ENCODE measurements around the gene BCL2L12. TPM values are rescaled to one million over a fixed set of nuclear protein-coding genes. Genes with fewer than 3 reads are reported as not detected.
A peak's percentile ranks its signal among the peaks of the same experiment; 100 is the strongest.

BCL2L12 gene
- total and polyA plus RNA-seq, 2 of the 13 experiments (the other 11 are each of a cell fraction or from before 2014, with no cell fraction given) = 26.8 to 40.8 TPM

DNA sequence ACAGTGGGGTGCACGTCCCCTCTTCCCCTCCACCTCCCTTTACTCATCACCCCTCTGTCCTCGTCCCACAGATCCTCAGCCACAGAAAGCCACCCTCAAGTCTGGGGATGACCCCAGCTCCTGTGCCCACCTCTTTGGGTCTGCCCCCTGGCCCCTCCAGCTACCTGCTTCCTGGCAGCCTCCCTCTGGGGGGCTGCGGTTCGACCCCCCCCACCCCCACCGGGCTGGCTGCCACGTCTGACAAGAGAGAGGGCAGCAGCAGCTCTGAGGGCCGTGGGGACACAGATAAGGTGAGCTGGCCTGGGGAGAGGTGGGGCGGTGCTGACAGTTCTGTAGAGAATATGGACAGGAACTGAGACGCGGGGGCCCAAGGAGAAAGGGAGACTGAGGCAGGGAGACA lies 11.2 kb upstream of the BCL2L12 start (continued):
- TF ChIP-seq, protein P1, sequence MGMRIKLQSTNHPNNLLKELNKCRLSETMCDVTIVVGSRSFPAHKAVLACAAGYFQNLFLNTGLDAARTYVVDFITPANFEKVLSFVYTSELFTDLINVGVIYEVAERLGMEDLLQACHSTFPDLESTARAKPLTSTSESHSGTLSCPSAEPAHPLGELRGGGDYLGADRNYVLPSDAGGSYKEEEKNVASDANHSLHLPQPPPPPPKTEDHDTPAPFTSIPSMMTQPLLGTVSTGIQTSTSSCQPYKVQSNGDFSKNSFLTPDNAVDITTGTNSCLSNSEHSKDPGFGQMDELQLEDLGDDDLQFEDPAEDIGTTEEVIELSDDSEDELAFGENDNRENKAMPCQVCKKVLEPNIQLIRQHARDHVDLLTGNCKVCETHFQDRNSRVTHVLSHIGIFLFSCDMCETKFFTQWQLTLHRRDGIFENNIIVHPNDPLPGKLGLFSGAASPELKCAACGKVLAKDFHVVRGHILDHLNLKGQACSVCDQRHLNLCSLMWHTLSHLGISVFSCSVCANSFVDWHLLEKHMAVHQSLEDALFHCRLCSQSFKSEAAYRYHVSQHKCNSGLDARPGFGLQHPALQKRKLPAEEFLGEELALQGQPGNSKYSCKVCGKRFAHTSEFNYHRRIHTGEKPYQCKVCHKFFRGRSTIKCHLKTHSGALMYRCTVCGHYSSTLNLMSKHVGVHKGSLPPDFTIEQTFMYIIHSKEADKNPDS (CRISPR knock-in tag; IDR thresholded peaks at IDR 0.05) = no peak
- TF ChIP-seq CREB1 (IDR thresholded peaks at IDR 0.05) = no peak
- TF ChIP-seq CREB1 (CRISPR knock-in tag; IDR thresholded peaks at IDR 0.05) = no peak
- TF ChIP-seq ZNF841 (CRISPR knock-in tag; IDR thresholded peaks at IDR 0.05; ENCODE audit: borderline replicate concordance) = no peak
- no peak for TF ChIP-seq ZNF614 (CRISPR knock-in tag; IDR thresholded peaks at IDR 0.05; ENCODE audit: borderline replicate concordance)
- TF ChIP-seq ZNF563 (CRISPR knock-in tag; IDR thresholded peaks at IDR 0.05) = no peak
- TF ChIP-seq, protein P2, sequence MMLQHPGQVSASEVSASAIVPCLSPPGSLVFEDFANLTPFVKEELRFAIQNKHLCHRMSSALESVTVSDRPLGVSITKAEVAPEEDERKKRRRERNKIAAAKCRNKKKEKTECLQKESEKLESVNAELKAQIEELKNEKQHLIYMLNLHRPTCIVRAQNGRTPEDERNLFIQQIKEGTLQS (CRISPR knock-in tag; IDR thresholded peaks at IDR 0.05) = no peak
- no peak for TF ChIP-seq RFXANK (CRISPR knock-in tag; IDR thresholded peaks at IDR 0.05)
- TF ChIP-seq POLR2AphosphoS2 (IDR thresholded peaks at IDR 0.05; ENCODE audit: low read depth, low read length) = no peak

DNA sequence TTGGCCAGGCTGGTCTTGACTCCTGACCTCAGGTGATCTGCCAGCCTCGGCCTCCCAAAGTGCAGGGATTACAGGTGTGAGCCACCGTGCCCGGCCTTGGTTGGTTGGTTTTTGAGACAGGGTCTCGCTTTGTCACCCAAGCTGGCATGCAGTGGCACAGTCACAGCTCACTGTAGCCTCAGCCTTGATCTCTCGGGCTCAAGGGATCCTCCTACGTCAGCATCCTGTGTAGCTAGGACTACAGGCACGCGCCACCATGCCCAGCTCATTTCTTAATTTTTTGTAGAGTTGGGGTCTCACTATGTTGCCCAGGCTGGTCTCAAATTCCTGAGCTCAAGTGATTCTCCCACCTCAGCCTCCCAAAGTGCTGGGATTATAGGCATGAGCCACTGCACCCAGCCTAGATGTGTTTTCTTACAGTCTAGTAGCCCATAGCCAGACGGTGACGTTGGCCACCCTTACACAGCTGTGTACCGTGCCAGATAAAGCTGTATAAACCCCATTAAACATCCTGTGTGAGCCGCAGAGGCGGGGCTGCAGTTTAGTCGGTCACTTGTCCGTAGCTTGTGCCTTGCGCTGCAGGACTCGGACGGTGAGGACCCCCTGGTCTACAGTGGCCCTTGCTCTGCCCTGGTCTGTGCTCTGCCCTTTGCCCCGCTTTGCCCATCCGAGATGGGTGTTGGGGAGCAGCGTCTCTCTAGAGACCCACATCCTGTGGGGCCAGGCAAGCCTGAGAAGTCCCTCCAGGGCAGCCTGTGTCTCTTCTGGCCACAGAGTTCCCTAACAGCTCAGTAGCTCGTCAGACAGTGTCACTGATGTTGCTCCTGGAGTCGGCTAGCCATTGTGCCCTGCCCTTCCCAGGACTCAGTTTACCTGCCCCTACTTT lies 9.9 kb upstream of the BCL2L12 start:
- FAIRE-seq (no peak), DNase-seq (ENCODE audit: low spot score) (no peak), ATAC-seq (no peak)
- Histone ChIP-seq H3K4me2 (ENCODE audit: low read depth, low read length) (no peak overlapping the region), H3K9ac (ENCODE audit: insufficient read depth, low read depth, low read length) (no peak overlapping the region), H3K79me2 (ENCODE audit: insufficient read depth, low read length) (no peaks in the 10 kb centered on the region), H3K9me3 (ENCODE audit: low read length) (no peaks in the 10 kb centered on the region), H3K4me3 (replicated peaks in 1 of 3; ENCODE audit: insufficient read depth in 1 of 3, low read depth in 2 of 3, low read length in 3 of 3) (no peak overlapping the region), H3K4me1 (ENCODE audit: insufficient read depth, low read length) (peaks cover 14% of the 10 kb centered on the region; the same call in 1 of the 2 replicates), H4K20me1 (ENCODE audit: insufficient read depth, low read length) (no peaks in the 10 kb centered on the region), H3K27ac (ENCODE audit: extremely low read length, insufficient read depth, low read length) (no peak overlapping the region), H3K36me3 (replicated peaks in 1 of 2; ENCODE audit: control insufficient read depth in 1 of 2, insufficient read depth in 2 of 2, low read length in 2 of 2) (peaks cover 26 to 74% of the 10 kb centered on the region in 2 experiments; a peak in 4 of 5 replicates), H2AFZ (ENCODE audit: low read length) (no peak overlapping the region), H3K27me3 (ENCODE audit: control insufficient read depth in 1 of 2, insufficient read depth in 2 of 2, low read length in 2 of 2) (no peaks in the 10 kb centered on the region)
- WGBS (ENCODE audit: low lambda C conversion rate) = over 99% methylated on average over 13 of the region's 23 CpGs
- ChIA-PET POLR2A (interaction anchor here (1.4 to 1.5 kb wide), 2 partner anchors 9 to 21 kb away, joined by 3 to 4 read pairs; no protein-coding TSS in a partner anchor), CTCF (ENCODE audit: low intra/inter-chr PET ratio, low total read pairs) (no interaction called here)
- intact Hi-C loops (cut with micrococcal nuclease; ENCODE audit: unreplicated experiment) (no loop called here), in situ Hi-C loops (cut with HindIII; ENCODE audit: extremely low pct_ligation_motif_present, low pct_unique_long_range_greater_than_20kb) (no loop called here)
- no TSS peak for BruUV-seq (replicated peaks)
- no peak for TF ChIP-seq KLF12 (CRISPR knock-in tag; IDR thresholded peaks at IDR 0.05; ENCODE audit: borderline replicate concordance)
- TF ChIP-seq ZSCAN22 (CRISPR knock-in tag; IDR thresholded peaks at IDR 0.05) = no peak
- TF ChIP-seq ZNF121 (CRISPR knock-in tag; IDR thresholded peaks at IDR 0.05) = peak; percentile 67; the same call in 1 of the 2 replicates
- TF ChIP-seq, protein P3, sequence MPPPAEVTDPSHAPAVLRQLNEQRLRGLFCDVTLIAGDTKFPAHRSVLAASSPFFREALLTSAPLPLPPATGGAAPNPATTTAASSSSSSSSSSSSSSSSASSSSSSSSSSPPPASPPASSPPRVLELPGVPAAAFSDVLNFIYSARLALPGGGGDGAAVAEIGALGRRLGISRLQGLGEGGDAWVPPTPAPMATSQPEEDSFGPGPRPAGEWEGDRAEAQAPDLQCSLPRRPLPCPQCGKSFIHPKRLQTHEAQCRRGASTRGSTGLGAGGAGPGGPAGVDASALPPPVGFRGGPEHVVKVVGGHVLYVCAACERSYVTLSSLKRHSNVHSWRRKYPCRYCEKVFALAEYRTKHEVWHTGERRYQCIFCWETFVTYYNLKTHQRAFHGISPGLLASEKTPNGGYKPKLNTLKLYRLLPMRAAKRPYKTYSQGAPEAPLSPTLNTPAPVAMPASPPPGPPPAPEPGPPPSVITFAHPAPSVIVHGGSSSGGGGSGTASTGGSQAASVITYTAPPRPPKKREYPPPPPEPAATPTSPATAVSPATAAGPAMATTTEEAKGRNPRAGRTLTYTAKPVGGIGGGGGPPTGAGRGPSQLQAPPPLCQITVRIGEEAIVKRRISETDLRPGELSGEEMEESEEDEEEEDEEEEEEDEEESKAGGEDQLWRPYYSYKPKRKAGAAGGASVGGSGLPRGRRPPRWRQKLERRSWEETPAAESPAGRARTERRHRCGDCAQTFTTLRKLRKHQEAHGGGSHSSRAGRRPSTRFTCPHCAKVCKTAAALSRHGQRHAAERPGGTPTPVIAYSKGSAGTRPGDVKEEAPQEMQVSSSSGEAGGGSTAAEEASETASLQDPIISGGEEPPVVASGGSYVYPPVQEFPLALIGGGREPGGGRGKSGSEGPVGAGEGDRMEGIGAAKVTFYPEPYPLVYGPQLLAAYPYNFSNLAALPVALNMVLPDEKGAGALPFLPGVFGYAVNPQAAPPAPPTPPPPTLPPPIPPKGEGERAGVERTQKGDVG (CRISPR knock-in tag; IDR thresholded peaks at IDR 0.05; ENCODE audit: borderline replicate concordance) = no peak
- TF ChIP-seq, protein P4, sequence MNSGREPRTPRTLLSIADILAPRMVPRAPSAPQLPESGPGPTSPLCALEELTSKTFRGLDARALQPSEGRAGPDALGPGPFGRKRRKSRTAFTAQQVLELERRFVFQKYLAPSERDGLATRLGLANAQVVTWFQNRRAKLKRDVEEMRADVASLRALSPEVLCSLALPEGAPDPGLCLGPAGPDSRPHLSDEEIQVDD (CRISPR knock-in tag; IDR thresholded peaks at IDR 0.05; ENCODE audit: borderline replicate concordance) = no peak
- no peak for TF ChIP-seq CBX2 (IDR thresholded peaks at IDR 0.05; ENCODE audit: low read depth, low read length)
- TF ChIP-seq CBX2 (CRISPR knock-in tag; IDR thresholded peaks at IDR 0.05; ENCODE audit: low read depth) = no peak

Data from HepG2 (cell line).